DMS153 (cell line): ENCODE measurements around the gene C2orf81.
"Not testable (repeated sequence)": the region's sequence is repeated elsewhere in the genome, so short reads cannot be mapped to it uniquely, and the experiment has no call there.

ENCODE experiments used
- DNase-seq: peaks from one replicate; lab custom pipeline; 2025; lab: John Stamatoyannopoulos, UW

Gene C2orf81

DNA sequence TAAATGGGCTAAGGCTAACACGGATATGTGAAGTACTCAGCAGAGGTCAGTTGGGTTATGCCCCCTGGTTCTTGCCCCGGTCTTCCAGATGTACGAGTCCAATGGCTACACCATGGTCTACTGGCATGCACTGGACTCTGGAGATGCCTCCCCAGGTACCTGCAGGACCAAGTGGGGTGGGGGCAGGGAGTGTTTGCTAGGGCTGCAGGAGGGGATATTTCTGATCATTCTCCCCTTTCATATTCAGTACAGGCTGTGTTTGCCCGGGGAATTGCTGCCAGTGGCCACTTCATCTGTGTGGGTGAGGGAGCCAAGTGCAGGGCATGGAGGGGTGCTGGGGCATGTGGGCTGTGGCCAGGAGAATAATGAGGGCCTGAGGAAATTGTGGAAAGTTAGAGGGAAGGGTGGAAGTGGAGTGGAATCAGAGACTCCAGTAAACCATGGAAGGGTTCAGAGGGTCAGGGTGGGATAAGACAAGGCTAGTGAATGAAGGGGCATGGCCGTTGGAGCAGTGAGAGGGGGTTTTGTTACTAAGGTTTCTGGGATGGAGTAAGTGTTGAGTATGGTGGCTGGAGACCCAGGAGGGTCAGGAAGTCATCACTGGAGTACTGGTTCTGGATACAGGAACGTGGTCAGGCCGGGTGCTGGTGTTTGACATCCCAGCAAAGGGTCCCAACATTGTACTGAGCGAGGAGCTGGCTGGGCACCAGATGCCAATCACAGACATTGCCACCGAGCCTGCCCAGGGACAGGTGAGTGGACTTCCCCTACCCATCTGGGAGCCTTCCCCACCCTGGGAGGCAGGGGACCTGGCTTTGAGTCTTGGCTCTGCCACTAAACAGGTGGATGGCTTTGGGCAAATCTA, 2.0 kb upstream of the C2orf81 start:
- no peak for DNase-seq

DNA sequence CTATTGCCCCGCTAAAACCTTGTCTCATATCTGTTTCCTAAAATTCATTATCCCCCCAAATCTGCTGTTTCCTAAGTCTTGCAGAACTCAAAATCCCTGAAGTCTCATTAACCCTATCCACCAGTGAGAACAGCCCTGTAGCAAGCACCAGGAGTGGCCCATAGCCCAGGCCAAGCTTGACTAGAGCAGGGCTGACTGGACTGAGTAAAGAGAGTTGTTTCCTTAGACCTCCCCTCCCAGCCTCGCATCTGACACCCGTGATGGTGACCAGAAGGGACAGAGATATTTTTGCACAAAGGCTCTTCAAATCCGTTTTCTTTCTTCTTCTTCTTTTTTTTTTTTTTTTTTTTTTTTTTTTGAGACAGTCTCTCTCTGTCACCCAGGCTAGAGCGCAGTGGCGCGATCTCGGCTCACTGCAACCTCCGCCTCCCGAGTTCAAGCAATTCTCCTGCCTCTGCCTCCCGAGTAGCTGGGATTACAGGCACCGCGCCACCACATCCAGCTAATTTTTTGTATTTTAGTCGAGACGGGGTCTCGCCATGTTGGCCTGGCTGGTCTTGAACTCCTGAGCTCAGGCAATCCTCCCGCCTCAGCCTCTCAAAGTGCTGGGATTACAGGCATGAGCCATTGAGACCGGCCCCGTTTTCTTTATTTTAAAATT, 846 bp downstream of the C2orf81 start:
- DNase-seq: not testable (repeated sequence)

DNA sequence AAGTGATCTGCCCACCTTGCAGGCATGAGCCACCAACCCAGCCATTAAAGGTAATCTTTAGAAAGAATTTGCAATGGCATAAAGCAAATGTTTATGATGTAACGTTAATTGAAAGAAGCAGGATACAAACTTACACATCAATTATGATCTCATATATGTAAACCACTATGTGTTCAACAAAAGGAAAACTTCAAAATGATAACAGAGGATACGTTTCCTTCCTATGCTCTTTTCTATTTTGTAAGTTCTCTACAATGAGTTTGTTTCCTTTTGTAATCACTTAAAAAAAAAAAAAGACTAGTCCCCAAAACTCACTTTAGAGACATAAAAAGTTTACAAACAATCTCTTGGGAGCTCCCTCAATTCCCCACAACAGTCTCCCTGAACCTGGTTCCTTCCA, 1.4 kb downstream of the C2orf81 start:
- DNase-seq: no peak

DNA sequence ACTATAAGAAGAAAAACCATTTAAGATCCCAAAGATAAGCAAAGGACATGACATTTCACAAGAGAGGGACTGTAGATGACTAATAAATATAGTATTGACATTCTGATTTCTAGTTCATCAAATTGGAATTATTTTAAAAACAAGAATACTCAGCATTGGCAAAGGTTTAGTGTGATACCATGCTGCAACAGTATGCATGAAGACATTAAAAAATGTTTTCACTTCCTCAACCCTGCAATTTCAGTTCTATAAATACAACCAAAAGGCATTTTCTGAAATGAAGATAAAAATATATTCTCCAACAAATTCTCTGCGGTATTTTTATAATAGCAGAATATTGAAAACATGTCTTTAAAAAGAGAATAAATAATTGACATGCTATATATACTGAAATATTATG, 2.1 kb downstream of the C2orf81 start:
- DNase-seq: no peak

DNA sequence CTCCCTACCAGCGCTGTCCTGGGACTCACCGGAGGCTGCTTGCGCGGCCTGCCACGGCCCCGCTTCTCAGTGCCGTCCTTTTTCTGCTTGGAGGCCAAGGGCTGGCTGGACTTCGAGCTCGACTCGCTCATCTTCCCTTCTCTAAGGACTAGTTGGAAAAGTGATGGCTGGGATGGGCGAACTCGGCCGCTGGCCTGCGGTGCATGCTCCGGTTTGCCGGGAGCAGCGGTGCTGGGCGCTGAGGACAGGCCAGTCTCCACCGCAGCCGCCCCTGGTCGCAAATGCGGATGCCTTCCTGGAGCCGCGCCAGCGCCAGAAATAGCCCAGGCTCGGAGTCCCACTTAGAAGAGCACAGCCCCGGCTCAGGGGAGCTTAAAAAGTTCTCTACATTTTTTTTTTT, 3.1 kb downstream of the C2orf81 start:
- DNase-seq: no peak

DNA sequence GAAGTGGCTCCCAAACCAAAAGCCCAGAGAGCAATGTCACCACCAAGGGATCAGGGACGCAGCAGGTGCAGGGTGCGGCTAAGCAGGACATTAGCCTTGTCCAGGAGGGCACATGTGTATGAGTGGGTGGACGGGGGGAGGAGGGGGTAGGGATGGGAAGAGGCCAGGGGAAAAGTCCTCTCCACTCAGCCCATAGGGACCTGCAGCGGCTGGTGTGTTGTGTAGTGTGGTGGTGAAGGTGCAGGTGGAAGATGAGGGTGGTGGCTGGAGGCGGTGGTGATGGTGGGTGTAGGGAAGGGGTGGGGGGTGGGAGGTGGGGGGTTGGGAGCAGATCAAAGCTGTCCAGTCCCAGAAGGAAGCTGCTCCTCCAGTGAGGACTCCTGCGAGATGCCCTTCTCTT, 3.7 kb downstream of the C2orf81 start:
- DNase-seq: no peak

DNA sequence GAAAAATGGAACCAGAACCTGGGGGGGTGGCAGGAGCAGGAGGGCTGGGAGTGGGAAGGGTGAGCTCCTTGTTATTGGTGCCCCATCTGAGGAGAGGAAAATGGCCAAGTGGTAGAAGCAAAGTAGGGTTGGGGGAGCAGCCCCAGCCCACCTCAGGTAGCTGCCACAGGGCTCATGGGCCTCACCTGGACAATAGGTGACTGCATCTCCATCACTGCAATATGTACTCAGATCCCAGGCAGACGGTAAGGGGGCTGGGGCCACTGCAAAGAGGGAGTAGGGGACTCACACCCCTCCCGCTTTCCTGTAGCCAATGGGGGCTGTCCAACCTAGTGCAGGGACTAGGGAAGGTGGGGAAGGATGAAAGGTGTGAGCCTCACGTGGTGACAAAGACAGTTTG, 4.2 kb downstream of the C2orf81 start:
- no peak for DNase-seq

DNA sequence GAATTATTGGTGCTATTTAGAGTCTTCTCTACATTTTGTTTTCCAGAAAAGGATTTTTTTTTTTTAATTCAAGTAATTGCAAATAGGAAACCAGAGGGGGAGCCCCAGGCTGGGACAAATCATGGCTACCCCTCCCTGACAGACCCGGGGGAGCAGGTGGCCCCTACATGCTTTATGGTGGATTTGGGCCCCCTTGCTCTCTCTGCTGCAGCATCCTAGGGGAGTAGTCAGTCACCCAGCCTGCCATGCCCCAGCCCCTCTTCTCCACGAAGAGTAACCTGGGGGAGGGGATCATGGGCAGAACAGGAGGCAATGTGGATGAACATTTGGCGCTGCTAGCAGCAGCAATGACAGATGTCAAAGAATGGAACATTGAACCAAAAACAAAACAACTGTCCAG, 4.6 kb downstream of the C2orf81 start:
- DNase-seq: no peak

DNA sequence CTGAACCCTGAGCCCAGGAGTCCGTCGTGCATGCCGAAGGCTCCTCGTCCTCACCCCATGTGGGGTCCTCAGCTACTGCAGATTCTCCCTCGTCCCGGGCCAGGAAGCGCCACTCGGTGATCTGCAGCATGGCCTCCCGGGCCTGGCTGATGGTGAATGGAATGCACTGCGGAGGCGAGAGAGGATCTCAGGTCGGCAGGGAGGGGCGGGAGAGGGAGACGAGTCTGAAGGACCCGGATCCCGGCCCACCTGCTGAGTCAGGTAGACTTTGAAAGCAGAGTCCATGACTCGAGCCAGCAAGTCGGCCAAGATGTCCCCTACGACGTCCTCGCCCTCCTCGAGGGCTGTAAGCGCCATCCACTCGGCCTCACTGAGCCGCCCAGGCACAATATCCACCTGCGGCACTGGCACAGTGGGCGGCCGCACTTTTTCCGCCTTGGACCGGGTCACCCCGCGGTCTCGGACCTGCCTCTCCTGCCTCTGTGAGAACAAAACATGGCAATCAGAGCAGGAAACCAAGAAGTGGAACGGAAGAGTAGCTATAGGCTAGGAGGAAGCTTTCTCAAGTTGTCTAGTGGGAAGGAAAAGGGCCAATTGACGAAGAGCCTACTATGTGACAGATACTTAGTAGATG, 5.5 kb downstream of the C2orf81 start:
- peak; percentile 16 for DNase-seq

DNA sequence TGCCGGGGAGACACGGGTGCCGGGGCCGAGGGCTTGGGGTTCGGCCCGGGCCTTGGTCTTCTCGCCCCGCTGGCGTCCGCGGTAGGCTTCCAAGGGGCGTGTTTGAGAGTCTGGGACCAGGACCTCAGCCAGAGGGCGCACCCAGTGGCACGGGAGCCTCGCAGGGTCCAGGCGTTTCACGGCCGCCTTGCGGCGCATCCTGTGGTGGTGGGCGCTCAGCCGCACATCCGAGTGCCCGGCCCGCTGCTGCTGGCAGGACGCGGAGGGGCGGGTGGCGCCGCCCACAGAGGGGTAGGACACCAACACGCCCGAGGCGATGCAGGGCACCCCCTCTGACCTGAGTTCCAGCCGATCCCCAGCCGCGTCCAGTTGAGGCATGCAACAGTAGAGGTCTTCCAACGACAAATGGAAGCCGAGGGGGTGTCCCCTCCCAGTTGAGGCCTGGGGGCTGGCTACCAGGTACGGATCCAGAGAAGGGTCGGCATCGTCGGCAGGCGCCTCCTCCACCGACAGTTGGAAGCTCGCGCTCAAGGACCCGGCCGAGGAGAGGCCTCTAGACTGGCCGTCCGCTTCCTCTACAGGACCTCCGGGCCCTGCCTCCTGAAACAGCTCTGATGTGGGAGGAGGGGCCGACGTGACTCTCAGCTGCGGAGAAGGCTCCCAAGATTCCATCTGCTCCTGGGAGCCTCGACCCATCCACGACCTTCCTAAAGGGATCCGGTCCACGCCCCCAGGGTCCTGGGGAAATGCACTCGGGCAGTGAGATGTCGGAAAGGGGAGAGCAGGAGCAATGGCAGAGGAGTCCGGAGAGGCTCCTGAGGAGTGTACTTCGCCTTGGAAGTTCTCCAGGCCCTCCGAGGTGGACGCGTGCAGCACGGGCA, 6.3 kb downstream of the C2orf81 start:
- DNase-seq: peak; percentile 22

DNA sequence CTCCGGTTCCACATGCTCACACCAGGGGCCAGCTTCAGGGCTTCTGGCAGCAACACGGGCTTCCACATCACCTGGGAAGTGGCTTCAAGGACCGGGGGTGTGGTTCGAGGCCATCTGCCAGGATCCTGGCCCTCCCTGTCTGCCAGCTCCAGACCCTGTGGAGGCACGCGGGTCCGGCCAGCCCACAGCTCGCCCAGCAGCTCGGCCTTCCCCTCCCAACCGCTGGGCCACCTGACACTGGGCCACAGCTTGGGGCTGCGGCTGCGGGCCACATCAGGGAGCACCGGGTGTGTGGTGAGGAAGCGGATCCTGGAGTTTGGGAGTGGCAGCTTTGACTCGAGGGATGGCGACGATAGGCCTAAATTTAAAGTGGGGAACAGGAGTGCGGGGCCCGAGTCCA, 7.0 kb downstream of the C2orf81 start:
- no peak for DNase-seq

DNA sequence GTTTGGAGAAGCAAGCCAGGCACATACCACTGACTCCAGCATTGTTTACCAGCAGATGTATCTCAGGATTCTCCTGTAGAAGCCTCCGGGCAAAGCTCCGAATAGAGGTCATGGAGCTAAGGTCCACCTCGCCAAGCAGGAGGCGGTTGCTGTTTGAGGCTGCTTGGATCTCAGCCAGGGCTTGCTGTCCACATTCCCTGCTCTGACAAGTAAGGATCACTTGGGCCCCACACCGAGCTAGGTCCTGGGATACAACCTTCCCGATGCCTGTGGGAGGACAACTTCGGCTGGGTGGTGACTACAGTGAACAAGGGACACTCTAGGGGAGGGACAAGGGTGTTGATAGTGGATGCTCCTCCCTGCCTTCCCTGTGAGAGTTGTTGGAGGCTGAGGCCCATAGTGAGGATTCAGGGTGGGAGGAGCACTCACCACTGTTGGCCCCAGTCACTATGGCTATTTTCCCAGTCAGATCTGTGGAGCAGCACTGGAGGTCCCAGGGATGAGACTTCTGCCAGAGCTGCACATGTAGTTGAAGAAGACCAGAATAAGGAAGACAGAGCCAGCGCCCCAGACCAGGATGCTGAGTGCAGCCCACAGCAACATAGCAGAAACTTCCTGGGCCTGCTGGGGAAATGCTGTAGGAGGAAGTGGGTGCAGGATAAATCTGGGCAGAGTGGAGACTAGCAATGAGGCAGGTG, 8.3 kb downstream of the C2orf81 start:
- no peak for DNase-seq

DNA sequence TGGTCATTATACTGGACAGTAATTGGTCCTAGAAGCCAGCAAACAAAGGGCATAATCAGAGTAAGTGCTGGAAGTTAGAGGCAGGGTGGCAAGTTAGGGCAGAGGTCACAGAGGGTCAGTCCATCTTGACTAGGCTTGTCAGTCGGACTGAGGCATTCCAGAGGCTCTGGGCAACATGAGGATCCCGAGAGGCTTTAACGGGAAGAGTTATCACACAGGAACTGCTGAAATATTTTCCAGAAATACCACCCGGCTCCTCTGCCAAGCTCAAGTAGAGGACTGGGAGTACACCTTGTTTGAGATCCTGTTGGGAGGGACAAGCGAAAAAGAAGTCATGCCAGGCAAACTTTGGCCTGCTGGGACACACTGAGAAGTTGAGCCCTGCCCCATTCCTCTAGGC, 13.7 kb downstream of the C2orf81 start:
- DNase-seq: no peak

DNA sequence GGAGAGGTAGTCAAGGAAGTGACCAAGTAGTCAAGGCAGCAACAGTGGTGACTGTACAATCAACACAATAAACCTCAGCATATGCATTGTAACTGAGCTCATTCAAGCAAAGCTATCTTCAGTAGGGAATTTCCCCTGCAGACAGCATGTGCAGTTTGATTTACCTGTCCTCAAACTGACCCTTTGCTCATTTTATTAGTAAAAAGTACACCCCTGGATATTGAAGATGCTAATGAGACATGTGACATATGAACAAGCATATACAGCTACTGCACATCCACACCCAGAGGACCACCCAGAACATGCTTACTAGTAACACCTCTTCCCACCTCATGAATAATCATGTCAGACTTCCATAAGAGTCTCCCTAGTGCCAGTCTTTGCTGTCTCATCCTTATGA, 15.4 kb downstream of the C2orf81 start:
- no peak for DNase-seq

DNA sequence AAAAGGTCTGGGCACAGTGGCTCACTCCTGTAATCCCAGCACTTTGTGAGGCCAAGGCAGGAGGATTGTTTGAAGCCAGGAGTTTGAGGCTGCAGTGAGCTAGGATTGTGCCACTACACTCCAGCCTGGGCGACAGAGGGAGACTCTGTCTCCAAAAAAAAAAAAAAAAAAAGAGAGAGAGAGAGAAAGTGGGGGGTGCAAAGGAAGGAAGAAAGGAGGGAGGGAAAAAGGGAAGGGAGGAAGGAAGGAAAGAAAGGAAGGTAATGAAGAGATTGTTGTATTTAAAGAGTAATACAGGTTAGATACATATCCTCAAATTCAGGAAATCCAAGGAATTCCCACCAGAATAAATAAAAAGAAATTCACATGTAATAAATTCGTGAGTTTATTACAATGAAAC, 19.5 kb downstream of the C2orf81 start:
- DNase-seq: no peak

DNA sequence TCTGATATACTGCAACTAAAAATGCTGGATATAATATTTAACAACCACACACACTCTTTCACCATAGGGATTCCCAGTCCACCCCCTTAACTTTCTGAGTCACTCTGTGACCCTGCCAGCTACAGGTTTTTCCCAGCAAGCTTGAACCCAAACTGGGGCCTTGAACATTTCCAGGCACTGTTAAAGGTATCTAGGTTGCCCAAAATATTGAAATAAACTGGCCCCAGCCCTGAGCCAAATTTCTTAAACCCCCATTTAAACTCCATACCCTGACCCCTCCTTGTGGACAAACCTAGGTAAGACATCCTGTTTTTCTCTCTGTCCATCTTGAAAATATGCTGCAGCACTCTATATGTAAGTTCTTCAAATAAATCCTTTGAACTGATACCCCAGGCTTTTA, 21.6 kb downstream of the C2orf81 start:
- DNase-seq: no peak

DNA sequence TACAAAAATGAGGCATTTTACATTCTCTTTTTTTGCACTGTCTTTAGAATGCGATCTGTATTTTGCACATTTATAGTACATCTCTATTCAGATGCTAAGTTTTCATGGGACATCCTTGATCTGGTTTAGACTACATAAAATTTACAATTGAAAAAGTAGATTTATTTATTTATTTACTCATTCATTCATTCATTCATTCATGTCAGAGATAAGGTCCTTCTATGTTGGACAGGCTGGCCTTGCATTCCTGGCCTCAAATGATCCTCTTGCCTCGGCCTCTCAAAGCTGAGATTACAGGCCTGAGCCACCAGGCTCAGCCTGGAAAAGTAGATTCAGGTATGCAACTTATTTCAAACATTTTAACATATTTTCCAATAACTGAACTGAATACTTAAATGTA, 25.3 kb downstream of the C2orf81 start:
- DNase-seq: no peak

DNA sequence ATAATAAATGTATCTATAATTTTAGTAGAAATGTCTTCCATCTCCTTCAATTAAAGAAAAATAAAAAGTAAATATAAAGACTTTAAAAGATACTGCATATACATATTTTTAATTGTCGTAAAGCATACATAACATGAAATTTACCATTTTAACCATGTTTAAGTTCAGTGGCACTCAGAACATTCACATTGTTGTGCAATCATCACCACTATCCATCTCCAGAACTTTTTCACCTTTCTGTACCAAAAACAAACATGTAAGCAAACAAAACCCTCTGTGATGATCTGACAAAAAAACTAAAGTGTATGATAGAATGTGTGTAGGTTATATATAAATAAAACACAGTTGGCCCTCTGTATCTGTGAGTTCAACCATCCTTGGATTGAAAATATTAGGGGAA, 27.9 kb downstream of the C2orf81 start:
- no peak for DNase-seq

DNA sequence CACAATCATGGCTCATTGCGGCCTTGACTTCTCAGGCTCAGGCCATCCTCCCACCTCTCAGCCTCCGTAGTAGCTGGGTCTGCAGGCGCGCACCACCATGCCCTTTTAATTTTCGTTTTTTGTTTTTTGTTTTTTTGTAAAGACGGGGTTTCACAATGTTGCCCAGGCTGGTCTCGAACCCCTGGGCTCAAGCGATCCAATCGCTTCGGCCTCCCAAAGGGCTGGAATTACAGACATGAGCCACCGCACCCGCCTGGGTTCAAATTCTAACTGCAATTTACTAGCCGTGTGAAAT, 29.0 kb downstream of the C2orf81 start:
- no peak for DNase-seq

DNA sequence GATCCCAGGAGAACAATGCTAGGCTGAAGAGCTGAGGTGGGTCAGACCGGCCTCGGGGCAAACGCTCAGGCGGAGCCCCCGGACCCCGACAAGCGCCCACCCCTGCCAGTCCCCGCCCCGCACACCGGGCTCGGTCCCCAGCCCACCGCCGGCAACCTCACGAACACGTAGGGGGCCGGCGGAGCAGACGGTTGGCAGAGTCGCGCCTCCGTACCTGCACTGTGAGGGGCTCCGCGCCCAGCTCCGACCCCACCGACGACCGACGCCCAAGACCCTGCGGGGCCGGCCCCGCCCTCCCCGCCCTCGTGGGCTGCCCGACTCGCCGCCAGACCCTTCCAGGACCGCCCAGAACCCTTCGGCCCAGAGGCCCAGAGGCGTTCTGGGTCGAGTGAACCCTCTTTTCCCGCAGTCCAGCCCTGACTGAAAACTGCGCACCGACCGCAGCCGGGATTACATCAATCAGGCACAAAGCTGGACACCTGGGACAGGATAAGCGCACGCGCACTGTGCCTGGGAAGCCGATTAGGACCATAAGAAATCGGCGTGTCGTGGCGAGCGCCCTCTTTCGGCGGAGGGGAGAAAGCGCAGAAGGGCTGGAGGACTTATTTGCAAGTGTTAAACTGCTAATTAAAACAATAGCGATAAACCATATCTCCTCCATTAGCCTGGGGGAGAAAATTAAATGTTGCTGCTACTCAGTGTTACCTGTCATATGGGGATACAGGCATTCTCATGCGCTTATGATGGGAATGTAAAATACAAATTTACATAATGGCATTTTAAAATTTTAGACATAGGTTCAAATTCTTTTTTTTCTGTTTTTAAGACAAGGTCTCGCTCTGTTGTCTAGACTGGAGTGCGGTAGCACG, 29.6 kb downstream of the C2orf81 start:
- peak; percentile 67 for DNase-seq

DNA sequence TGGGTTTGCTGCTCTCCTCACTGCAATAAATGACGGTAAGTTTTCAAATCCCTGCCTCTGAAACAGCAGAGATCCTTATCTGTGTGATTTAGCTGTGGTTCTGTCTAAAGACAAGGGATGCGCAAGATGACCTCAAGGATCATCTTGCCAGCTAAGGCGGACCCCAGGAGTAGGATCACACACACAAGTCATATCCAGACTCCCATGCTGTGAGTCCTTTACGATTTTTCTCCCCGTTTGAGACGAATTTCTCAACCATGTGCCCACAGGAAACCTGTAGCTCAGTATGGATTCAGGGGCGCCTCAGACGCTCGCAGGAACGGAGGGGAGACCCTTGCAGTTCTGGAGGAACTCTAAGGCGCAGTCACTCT, 30.2 kb downstream of the C2orf81 start:
- DNase-seq: no peak
